GM21423 (cell line): Measurements from ENCODE around the gene RAD51AP2.
A peak's percentile ranks its signal among the peaks of the same experiment; 100 is the strongest.
"Not testable (repeated sequence)": the region's sequence is repeated elsewhere in the genome, so short reads cannot be mapped to it uniquely, and the experiment has no call there.

ENCODE experiments used
- ATAC-seq: cut with Tn5 transposase; IDR thresholded peaks from one replicate; pipeline ENCODE4 v1.9.1; 2021; ENCODE audit warnings: mild to moderate bottlenecking, moderate library complexity; ENCODE audit not compliant: unreplicated experiment

Gene RAD51AP2

DNA sequence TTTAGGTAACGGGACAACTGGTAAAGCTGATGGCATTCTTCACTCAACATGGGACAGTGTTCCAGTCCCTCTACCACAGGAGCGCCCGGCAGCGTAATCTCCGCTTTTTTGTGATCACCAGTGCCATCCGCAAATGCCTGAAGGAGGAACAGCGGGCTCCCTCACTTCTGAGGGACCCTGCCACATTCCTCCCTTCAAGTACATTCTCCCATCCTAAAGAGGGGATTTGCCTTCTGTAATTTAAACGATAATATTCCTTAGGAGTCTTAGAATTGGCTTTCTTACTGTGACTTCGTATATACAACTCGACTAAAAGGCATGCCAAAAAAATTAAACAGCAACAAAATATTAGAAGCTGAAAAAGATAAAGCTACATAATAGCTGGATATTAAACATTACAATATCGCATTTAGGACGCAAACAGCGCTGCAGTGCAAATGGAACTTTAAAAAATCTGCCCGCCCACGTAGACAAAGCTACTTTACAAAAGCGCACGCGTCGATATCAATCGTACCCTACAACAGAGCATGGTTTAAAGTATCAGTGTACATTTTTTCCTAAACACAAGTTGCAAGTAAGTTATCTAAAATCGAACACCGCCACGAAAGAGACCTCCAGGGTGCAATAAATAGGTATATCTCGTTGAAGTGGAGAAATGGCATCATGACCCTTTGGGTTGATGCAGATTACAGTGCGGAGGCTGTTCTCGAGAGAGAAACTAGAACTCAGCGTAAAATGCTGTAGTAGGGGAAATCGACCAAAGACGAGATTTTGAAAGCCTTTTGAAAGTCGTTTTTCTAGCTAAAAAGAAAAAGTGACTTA lies 20.0 kb upstream of the RAD51AP2 start:
- no peak for ATAC-seq

DNA sequence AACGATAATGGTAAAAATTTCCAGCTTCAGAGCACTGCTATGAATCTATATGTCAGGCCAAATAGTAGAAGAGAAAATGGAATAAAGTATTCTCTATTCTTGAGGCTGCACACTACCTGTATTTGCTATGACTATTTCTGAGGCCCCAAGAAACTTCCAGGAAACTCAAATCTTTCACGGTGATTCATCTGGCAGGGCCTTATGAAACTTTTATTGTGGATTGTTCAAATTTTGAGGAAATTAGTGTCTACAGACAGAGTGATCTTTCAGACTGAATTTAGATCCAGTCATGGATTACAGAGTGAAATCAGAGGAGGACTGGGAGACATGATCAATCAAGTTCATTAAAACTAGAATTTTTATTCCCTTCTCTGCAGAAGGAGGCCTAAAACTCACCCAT lies 18.2 kb upstream of the RAD51AP2 start:
- no peak for ATAC-seq

DNA sequence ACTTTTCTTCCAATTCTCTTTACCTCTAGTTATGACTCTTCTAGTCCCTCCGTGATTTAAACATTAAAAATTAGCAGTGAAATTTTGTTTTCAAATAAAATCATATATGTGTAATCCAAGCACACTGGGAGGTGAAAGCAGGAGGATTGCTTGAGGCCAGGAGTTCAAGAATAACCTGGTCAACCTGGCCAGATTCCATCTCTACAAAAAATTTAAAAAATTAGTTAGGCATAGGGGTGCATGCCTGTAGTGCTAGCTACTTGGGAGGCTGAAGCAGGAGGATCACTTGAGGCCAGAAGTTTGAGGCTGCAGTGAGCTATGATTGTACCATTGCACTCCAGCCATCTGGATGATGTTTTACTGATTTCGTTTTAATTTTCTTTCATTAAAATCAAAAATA lies 15.3 kb upstream of the RAD51AP2 start:
- ATAC-seq = no peak

DNA sequence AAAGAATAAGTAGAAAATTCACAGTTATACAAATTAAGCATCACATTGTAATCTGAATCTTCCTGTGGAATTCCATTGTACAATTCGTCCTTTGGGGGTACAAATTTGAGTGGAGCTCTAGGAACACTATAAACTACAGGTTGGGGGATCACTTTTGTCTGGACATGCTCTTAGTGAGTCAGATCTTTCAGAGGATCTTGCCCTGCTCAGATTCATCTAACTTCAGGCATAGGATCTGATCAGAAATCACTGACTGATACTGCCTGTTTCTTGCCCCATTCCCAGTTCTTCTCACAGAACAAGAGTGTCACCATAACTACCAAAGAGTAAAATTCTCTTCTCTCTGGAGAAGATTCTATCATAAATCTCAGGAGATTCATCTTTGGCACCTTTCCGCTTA lies 11.5 kb upstream of the RAD51AP2 start:
- no peak for ATAC-seq

DNA sequence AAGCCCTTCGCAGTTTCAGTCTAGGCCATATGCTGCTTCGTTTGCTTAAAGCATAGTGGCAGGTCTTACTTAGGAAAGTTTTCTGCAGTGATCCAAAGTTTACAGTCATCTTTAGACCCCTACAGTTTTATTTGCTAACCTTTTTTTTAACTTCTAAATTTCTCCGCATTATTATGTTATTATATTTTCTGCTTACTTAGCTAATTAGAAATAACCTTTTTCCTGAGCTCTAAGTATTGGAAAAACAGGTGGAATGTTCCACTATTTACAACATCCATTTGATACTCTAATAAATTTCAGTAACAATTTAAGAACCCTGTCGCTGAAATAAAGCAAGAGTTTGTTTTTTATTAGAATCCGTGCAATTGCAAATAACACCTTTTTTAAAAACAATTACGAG lies 4.1 kb upstream of the RAD51AP2 start:
- no peak for ATAC-seq

DNA sequence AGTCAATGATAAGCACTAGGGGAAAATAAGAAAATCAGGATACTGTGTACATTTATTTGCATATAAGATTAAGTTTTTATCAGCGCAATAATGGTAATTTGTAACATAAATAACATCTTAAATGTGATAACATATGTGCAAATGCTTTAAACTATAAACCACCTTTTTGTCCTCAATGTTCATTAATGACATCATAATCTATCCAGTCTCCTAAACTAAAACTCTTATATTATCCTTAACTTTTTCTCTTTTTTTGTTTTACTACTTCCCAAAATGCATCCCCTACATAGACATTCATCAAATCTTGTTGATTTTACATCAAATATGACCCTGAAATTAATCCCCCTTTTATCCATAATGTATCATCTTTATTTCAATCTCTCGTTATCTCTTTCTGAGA lies 3.4 kb upstream of the RAD51AP2 start:
- ATAC-seq = no peak

DNA sequence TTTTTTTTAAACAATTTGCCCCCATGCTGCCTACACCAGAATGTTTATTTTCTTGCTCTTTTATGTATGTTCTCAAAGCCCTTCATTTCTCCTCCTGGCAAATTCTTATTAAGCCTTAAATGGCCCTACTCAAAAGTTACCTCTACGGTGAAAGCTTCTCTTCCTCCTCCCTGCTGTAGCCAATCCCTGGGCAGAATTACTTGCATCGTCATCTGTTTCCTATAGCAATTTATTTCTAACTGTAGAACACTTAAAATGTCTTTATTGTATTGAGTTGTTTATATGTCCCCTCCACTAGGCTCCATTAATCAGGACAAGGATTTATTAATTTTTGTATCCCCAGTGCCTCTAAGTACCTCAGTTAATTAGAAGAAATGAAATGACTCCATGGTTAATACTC lies 2.5 kb upstream of the RAD51AP2 start:
- ATAC-seq = no peak

DNA sequence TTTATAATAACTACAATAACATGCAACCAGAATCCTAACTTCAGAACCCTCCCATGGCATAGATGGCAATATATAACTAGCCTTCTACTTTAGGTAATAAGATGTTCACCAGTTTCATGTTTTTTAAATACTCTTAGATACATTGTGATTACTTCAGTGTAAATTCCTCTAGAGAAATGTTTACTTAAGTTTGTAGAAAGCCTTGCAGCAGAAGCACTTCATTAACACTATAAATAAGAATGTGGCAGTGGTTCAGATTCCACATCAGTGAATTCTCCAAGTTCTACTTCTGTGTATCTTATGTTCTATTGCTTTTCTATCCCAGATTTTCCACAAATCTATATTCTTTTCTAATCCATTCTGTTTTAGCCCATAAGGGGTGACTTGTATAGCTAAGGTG lies 1.2 kb upstream of the RAD51AP2 start:
- ATAC-seq = no peak

DNA sequence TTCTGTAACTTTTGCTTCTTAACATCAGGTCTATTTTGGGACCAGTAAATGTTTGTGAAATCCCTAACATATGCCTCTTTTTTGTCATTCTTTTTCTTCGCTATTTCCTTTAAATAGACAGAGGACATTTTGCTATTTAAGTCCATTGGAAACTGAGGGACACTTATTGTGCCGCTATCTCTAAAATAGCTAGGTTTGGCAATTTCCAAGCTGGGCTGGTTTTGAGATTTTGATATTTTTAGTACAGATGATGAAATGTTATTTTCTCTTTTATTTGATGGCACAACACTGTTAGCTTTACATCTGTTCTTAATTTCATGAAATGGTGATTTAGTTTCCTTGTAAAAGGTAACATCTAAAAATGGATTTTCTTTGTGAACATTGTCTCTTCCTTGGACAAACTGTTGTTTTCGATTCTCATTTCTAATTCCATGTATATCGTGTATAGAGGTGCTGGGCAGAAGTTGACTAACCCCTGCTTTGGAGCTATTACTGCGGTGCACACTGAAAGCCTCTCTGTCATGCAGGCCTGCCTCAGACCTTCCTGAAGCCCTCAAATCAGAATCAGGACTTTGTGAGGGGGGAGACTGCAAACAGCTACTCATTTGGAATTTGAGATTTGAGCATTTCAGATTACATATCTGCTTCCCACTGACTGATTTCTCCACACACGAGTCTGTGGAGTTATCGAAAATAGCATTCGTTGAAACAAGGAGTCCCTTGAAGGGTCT lies 594 bp downstream of the RAD51AP2 start:
- peak; percentile 14 for ATAC-seq

DNA sequence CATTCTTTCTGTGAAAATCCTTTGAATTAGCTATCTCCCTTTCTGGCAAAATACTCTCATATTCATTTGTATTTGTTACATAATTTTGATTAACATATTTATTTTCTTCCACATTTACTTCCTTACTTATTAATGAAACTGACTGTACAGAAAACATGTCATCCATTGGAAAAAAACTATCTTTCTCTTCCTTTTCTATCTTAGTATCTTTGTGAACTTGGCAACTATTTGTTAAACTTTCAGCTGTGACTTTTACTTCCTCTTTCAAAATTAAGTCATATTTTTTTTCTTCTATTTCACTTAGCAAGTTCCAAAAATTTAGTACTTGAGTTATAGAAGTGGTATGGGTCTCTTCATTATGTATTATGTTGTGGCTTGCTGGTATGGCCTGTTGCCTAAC lies 2.6 kb downstream of the RAD51AP2 start:
- ATAC-seq = peak; percentile 37

DNA sequence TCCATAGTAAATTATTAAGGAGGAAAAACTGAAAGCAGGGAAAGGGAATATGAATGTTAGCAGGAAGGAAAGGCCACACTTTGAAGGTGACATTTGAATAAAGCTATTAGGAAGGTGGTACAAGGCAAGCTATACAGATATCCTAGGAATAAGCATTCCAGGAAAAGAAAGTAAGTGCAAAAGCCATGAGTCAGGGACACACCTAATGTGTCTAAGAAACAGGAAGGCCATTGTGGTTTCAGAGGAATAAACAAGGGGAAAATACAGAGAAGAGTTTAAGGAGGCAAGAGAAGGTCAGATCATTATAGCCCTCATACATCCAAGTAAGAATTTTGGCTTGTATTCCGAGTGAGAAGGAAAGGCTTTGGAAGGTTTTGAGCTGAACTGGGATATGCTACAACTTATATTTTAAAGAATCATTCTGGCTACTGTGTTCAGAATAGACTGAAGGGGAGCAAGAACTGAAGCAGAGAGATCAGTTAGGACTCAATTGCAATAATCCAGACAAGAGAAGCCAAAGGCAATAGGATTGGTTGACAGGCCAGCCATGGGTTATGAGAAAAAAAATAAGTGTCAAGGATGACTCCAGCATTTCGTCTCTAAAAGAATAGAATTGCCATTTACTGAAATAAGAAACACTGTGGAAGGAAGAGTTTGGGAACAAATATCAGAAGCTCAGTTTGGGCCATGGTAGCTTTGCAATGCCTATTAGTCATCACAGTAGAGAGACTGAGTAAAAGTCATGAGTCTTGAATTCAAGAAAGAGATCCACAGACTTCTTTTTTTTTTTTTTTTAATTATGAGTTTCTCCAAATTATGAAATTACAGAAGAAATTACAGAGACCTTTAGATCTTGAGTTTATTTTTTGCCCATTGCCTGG lies 11.3 kb downstream of the RAD51AP2 start:
- ATAC-seq = no peak

DNA sequence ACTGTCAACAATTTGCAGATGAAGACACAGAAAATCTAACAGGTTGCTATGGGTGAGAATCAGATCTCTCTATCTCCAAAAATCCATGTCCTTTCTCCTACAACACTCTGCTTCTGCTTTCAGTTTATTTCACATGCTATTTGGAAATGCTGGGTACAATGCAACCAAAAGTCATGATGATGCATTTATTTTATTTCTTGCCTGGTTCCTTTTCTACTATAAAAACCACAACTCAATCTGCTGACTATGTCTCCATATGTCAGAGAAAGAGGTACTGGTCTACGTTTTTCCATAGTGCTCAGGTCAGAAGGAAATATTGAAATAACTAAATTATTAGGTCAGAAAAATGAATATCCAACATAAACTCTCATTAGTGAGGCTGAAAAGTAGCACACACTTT lies 20.5 kb downstream of the RAD51AP2 start:
- no peak for ATAC-seq

DNA sequence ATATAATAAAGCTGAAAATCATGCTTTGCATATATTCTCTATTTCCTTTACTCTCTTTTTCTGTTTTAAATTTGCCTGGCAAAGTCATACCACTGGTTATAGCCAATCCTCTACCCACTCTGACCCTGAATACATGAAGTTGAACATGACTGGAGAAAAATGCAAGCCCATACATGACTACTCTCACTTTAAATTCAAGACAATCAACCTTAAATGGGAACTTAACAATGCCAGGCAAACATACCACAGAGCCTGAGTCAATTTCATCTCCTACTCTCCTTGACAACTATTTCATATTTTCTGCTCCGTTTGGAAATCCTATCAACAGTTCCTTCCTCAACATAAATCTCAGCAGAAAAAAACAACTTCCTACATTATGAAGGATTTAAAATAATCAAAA lies 22.6 kb downstream of the RAD51AP2 start:
- ATAC-seq = no peak

DNA sequence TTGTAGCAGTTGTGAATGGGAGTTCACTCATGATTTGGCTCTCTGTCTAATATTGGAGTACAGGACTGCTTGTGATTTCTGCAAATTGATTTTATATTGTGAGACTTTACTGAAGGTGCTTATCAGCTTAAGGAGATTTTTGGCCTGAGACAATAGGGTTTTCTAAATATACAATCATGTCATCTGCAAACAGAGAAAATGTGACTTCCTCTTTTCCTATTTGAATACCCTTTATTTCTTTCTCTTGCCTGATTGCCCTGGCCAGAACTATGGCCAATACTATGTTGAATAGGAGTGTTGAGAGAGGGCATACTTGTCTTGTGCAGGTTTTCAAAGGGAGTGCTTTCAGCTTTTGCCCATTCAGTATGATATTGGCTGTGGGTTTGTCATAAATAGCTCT lies 28.1 kb downstream of the RAD51AP2 start:
- ATAC-seq = not testable (repeated sequence)

DNA sequence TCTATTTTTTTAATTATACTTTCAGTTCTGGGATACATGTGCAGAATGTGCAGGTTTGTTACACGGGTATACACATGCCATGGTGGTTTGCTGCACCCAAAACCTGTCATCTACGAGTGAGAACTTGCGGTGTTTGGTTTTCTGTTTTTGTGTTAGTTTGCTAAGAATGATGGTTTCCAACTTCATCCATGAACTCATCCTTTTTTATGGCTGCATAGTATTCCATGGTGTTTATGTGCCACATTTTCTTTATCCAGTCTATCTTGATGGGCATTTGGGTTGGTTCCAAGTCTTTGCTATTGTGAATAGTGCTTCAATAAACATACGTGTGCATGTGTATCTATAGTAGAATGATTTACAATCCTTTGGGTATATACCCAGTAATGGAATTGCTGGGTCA lies 29.6 kb downstream of the RAD51AP2 start:
- not testable (repeated sequence) for ATAC-seq

DNA sequence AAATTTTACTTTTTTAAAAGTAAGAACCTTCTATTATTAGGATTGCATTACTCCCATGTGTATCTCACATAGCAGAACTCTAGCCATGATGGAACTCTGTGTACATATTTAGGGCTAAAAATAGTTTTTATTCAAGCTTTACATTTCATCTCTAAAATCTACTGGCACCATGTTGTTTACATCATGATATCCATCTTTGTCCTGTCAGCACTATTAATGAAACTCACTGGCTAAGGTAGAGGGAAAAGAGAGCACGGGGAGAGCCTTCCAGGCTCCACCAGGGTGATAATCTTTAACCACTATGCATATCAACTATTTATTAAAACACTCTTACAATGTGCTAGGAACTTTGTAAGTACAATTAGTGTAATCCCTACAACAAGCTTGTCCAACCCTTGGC lies 34.7 kb downstream of the RAD51AP2 start:
- no peak for ATAC-seq

DNA sequence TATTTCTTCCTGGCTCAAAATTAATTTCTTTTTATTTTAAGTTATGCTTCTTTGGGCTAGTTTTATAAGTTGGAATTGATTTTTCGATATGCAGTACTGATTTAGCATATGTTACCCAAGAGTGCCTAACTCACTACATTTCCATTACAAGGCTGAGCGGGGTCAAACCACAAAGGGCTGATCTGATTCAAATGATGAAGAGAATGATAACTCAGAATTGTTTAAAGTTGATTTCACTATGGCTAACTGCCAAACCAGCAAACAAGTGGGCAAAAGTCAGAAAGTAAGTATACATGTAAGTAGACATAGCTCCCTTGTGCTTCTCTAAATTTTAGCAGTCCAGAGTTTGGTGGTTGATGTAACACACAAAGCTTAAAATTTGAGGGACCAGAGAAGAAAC lies 35.6 kb downstream of the RAD51AP2 start:
- ATAC-seq = no peak

DNA sequence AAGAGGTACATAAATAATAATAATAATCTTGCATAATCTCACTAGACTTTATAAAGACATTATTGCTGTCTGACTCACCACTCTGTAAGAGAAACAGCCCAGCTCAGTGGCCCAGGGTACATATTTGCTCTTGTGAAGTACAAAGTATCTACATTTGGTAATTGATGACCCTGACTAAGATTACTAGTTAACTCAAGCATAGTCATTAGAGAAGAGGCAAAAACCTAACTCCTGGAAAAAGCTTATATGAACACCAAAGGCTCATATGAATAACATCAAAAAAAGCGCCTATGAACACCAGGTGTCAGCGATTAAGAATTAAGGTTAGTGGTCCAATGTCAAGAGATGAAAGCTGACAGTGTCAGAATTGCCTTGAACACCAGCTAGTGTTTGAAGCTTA lies 38.4 kb downstream of the RAD51AP2 start:
- no peak for ATAC-seq

DNA sequence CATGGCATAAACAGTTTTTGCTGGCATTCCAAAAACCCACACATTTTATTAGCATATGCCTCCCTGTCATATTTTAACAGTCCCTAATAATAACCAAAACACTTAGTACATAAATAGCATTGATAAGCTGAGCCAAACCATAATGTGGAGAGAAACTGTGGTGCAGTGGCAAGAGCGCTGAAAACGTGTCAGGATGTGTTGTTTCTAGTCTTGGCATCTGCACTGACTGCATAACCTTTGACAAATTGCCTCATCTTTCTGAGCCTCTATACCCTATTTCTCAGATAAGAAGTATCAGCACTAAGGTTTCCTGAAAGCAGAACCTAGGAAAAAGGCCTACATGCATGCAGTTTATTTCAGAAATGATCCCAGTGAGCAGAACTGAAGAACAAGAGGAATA lies 41.4 kb downstream of the RAD51AP2 start:
- ATAC-seq = no peak

DNA sequence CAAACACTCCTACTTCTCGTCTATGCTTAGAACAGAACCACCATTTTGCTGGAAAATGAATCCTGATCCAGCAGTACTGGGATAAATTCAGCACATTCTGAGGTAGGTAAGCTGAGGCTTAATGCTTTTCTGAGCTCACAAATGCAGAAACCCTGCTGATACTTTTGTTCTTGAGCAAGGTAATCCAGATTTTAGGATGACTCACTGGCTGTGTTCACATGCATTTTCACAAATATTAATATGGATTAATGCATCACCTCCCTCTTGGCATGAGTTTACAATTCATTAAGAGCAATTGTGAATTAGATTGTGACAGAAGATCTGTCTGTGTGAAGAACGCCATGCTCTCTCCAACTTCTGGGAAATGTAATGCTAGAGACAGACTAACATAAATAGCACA lies 42.2 kb downstream of the RAD51AP2 start:
- ATAC-seq = no peak

DNA sequence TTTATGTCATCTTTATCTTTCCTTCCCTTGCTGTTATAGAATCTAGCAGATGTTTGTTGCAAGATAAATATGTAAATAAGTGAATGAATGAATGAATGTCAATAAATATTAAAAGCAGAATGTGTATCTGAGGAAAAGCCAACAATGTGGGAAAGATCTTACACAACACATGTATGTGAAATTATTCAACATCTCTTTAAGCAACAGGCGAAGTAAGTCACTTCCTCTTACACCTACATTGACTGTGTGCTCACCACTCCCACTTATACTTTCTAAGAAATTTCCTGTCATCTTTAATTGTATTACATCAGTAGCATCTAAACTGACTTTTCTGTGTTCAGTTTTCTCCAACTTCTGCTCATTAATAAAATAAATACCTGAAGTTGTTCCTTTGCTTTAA lies 43.0 kb downstream of the RAD51AP2 start:
- ATAC-seq = no peak

DNA sequence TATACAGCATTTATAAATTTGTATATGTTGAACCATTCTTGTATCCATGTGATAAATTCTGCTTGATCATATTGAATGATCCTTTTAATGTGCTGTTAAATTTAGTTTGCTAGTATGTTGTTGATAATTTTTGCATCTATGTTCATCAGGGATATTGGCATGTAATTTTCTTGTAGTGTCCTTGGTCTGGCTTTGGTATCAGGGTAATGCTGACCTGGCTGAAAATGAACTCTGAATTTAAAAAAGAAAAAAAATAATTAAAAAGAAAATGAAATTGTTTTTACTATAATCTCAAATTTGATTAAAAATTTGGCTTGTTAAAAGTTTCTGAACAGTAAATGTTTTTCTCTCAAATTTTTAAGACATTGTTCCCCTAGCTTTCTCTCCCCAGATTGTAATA lies 46.3 kb downstream of the RAD51AP2 start:
- no peak for ATAC-seq
